ENCODE measurements around the gene ADGRL2. TPM values are rescaled to one million over a fixed set of nuclear protein-coding genes. Genes with fewer than 3 reads are reported as not detected.

The ADGRL2 gene
- total and polyA plus RNA-seq, 2 donors (not counting 3 experiments of a cell fraction or from before 2014, with no cell fraction given), result 32.7 to 46.1 TPM

GRCh38 chr1:82007804-82008203 is 207.1 kb downstream of the ADGRL2 start:
- Histone ChIP-seq H3K4me1 (ENCODE audit: control insufficient read depth, extremely low read depth, insufficient read depth, low read length) (no peaks in the 10 kb centered on the region), H3K4me3 (replicated peaks in 1 of 3; ENCODE audit: insufficient read depth in 1 of 3, low read depth in 1 of 3, low read length in 3 of 3) (no peak overlapping the region), H3K27ac (ENCODE audit: insufficient read depth, low read depth, low read length) (no peak overlapping the region), H3K36me3 (ENCODE audit: control insufficient read depth in 2 of 2, extremely low read depth in 1 of 2, insufficient read depth in 2 of 2, low read length in 2 of 2) (no peaks in the 10 kb centered on the region), H3K4me2 (ENCODE audit: insufficient read depth, low read length) (no peak overlapping the region), H4K20me1 (replicated peaks; ENCODE audit: control insufficient read depth, extremely low read depth, insufficient read depth, low read length) (no peaks in the 10 kb centered on the region), H3K79me2 (ENCODE audit: control insufficient read depth, insufficient read depth, low read length) (no peaks in the 10 kb centered on the region), H3K27me3 (ENCODE audit: control insufficient read depth in 2 of 2, insufficient read depth in 2 of 2, low read length in 2 of 2) (no peaks in the 10 kb centered on the region), H3K9me1 (replicated peaks; ENCODE audit: control insufficient read depth, extremely low read depth, insufficient read depth, low read length) (no peaks in the 10 kb centered on the region), H2AFZ (ENCODE audit: low read depth, low read length) (no peak overlapping the region), H3K9ac (replicated peaks; ENCODE audit: extremely low read depth, insufficient read depth, low read length) (no peak overlapping the region), H3K9me3 (replicated peaks; ENCODE audit: control insufficient read depth, insufficient read depth, low read length) (no peaks in the 10 kb centered on the region)
- DNase-seq (ENCODE audit: low read depth, low spot score) (no peak), FAIRE-seq (no peak)
- intact Hi-C loops (cut with micrococcal nuclease), result no loop called here
- CTCF ChIA-PET, result no interaction called here
- no TSS peak for BruUV-seq (replicated peaks)
- TF ChIP-seq, protein P1, sequence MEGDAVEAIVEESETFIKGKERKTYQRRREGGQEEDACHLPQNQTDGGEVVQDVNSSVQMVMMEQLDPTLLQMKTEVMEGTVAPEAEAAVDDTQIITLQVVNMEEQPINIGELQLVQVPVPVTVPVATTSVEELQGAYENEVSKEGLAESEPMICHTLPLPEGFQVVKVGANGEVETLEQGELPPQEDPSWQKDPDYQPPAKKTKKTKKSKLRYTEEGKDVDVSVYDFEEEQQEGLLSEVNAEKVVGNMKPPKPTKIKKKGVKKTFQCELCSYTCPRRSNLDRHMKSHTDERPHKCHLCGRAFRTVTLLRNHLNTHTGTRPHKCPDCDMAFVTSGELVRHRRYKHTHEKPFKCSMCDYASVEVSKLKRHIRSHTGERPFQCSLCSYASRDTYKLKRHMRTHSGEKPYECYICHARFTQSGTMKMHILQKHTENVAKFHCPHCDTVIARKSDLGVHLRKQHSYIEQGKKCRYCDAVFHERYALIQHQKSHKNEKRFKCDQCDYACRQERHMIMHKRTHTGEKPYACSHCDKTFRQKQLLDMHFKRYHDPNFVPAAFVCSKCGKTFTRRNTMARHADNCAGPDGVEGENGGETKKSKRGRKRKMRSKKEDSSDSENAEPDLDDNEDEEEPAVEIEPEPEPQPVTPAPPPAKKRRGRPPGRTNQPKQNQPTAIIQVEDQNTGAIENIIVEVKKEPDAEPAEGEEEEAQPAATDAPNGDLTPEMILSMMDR (IDR thresholded peaks at IDR 0.05; ENCODE audit: extremely low read depth in 1 of 2, insufficient read depth in 1 of 2, low read depth in 1 of 2, low read length in 2 of 2), result no peak
- TF ChIP-seq FOS (IDR thresholded peaks at IDR 0.05; ENCODE audit: borderline replicate concordance, insufficient read depth, low read length) (no peak), POLR2AphosphoS5 (IDR thresholded peaks at IDR 0.05; ENCODE audit: insufficient read depth, low read depth, low read length) (no peak), MYC (IDR thresholded peaks at IDR 0.05; ENCODE audit: low read depth, low read length) (no peak)
- dilution Hi-C loops (cut with MboI; ENCODE audit: extremely low pct_ligation_motif_present, low sequenced_read_pairs), result no loop called here
- POLR2A ChIA-PET, result no interaction called here

- H3K9me1 ChIP-seq (replicated peaks; ENCODE audit: control insufficient read depth, extremely low read depth, insufficient read depth, low read length), result no peaks in the 10 kb centered on the region
- H3K36me3 ChIP-seq (ENCODE audit: control insufficient read depth in 2 of 2, extremely low read depth in 1 of 2, insufficient read depth in 2 of 2, low read length in 2 of 2), result no peaks in the 10 kb centered on the region
- H4K20me1 ChIP-seq (replicated peaks; ENCODE audit: control insufficient read depth, extremely low read depth, insufficient read depth, low read length), result no peaks in the 10 kb centered on the region
- intact Hi-C loops (cut with micrococcal nuclease), result no loop called here
- dilution Hi-C loops (cut with MboI; ENCODE audit: extremely low pct_ligation_motif_present, low sequenced_read_pairs), result no loop called here
- no peak overlapping the region for H3K9ac ChIP-seq (replicated peaks; ENCODE audit: extremely low read depth, insufficient read depth, low read length)
- H3K4me2 ChIP-seq (ENCODE audit: insufficient read depth, low read length), result no peak overlapping the region
- no peaks in the 10 kb centered on the region for H3K79me2 ChIP-seq (ENCODE audit: control insufficient read depth, insufficient read depth, low read length)
- CTCF ChIA-PET, result no interaction called here
- DNase-seq (ENCODE audit: low read depth, low spot score) (no peak), FAIRE-seq (no peak)
- no peak overlapping the region for H3K4me3 ChIP-seq (replicated peaks in 1 of 3; ENCODE audit: insufficient read depth in 1 of 3, low read depth in 1 of 3, low read length in 3 of 3)
- POLR2A ChIA-PET, result no interaction called here
- peaks cover 0 to 2% of the 10 kb centered on the region in 2 experiments for H3K27me3 ChIP-seq (ENCODE audit: control insufficient read depth in 2 of 2, insufficient read depth in 2 of 2, low read length in 2 of 2)
- no peaks in the 10 kb centered on the region for H3K9me3 ChIP-seq (replicated peaks; ENCODE audit: control insufficient read depth, insufficient read depth, low read length)
- H3K4me1 ChIP-seq (ENCODE audit: control insufficient read depth, extremely low read depth, insufficient read depth, low read length), result no peaks in the 10 kb centered on the region
- no peak overlapping the region for H3K27ac ChIP-seq (ENCODE audit: insufficient read depth, low read depth, low read length)
- TF ChIP-seq POLR2AphosphoS5 (IDR thresholded peaks at IDR 0.05; ENCODE audit: insufficient read depth, low read depth, low read length) (no peak), POLR2A (IDR thresholded peaks at IDR 0.05; ENCODE audit: low read depth, low read length) (no peak), EZH2 (IDR thresholded peaks at IDR 0.05; ENCODE audit: borderline replicate concordance, low read depth, low read length, severe bottlenecking) (no peak), GATA2 (IDR thresholded peaks at IDR 0.05; ENCODE audit: insufficient read depth, insufficient read length, low read depth, low read length) (no peak), MYC (IDR thresholded peaks at IDR 0.05; ENCODE audit: low read depth, low read length) (no peak), FOS (IDR thresholded peaks at IDR 0.05; ENCODE audit: borderline replicate concordance, insufficient read depth, low read length) (no peak), JUN (IDR thresholded peaks at IDR 0.05; ENCODE audit: borderline replicate concordance, insufficient read depth, insufficient read length, low read depth) (no peak)
- TF ChIP-seq, protein P2, sequence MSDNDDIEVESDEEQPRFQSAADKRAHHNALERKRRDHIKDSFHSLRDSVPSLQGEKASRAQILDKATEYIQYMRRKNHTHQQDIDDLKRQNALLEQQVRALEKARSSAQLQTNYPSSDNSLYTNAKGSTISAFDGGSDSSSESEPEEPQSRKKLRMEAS (IDR thresholded peaks at IDR 0.05; ENCODE audit: insufficient read depth, insufficient read length), result no peak
- TF ChIP-seq, protein P1 (IDR thresholded peaks at IDR 0.05; ENCODE audit: extremely low read depth in 1 of 2, insufficient read depth in 1 of 2, low read depth in 1 of 2, low read length in 2 of 2), result no peak
- BruUV-seq (replicated peaks), result no TSS peak
- no peak overlapping the region for H2AFZ ChIP-seq (ENCODE audit: low read depth, low read length)
Measured at GRCh38 chr1:82013702-82014101, 213.0 kb downstream of the ADGRL2 start.
